Measurements from ENCODE around the gene PRKCA.

PRKCA gene

DNA sequence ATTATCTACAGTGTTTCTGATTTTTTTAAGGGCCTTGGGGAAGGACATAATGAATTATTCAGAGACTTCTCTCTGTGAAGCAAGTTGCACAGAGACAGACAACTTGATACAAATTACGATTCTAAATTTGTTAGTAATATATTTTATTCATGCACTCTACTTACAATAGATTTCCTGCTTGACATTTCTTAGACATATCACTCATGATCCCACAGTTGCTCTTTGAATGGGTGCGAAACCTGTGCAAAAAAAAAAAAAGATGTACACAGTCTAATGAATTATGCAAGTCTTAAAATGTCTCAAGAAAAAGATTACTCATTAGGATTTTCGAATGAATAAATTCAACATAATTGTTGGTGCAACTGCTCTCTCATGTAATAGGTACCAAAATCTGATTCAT, 254.8 kb downstream of the PRKCA start:
- H3K9ac ChIP-seq (ENCODE audit: low read length) = no peak overlapping the region
- H4K20me1 ChIP-seq (ENCODE audit: insufficient read depth, low read length) = no peaks in the 10 kb centered on the region
- H3K27me3 ChIP-seq (ENCODE audit: low read depth, low read length) = no peaks in the 10 kb centered on the region; the same call in 1 of the 2 replicates
- no peak overlapping the region for H3K4me2 ChIP-seq (ENCODE audit: low read length)
- H3K36me3 ChIP-seq (replicated peaks; ENCODE audit: low read depth, low read length) = no peaks in the 10 kb centered on the region
- no peak for TF ChIP-seq EZH2phosphoT487 (IDR thresholded peaks at IDR 0.05; ENCODE audit: low read depth)
- TF ChIP-seq, protein P1, sequence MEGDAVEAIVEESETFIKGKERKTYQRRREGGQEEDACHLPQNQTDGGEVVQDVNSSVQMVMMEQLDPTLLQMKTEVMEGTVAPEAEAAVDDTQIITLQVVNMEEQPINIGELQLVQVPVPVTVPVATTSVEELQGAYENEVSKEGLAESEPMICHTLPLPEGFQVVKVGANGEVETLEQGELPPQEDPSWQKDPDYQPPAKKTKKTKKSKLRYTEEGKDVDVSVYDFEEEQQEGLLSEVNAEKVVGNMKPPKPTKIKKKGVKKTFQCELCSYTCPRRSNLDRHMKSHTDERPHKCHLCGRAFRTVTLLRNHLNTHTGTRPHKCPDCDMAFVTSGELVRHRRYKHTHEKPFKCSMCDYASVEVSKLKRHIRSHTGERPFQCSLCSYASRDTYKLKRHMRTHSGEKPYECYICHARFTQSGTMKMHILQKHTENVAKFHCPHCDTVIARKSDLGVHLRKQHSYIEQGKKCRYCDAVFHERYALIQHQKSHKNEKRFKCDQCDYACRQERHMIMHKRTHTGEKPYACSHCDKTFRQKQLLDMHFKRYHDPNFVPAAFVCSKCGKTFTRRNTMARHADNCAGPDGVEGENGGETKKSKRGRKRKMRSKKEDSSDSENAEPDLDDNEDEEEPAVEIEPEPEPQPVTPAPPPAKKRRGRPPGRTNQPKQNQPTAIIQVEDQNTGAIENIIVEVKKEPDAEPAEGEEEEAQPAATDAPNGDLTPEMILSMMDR (IDR thresholded peaks at IDR 0.05; ENCODE audit: low read depth, low read length) = no peak
- H3K79me2 ChIP-seq (ENCODE audit: low read length) = no peaks in the 10 kb centered on the region
- no peak overlapping the region for H3K4me3 ChIP-seq (ENCODE audit: low read length)
- no peak overlapping the region for H2AFZ ChIP-seq (ENCODE audit: low read depth, low read length)
- H3K9me3 ChIP-seq (ENCODE audit: insufficient read depth, low read length) = no peaks in the 10 kb centered on the region
- H3K27ac ChIP-seq (ENCODE audit: low read length) = no peak overlapping the region
- H3K4me1 ChIP-seq (ENCODE audit: low read length) = no peaks in the 10 kb centered on the region

GRCh38 chr17:66557886-66558285, 255.5 kb downstream of the PRKCA start:
- no peaks in the 10 kb centered on the region for H4K20me1 ChIP-seq (ENCODE audit: insufficient read depth, low read length)
- H3K27ac ChIP-seq (ENCODE audit: low read length) = no peak overlapping the region
- no peaks in the 10 kb centered on the region for H3K4me1 ChIP-seq (ENCODE audit: low read length)
- no peak overlapping the region for H3K4me3 ChIP-seq (ENCODE audit: low read length)
- TF ChIP-seq, protein P1 (IDR thresholded peaks at IDR 0.05; ENCODE audit: low read depth, low read length) = no peak
- no peak for TF ChIP-seq EZH2phosphoT487 (IDR thresholded peaks at IDR 0.05; ENCODE audit: low read depth)
- H2AFZ ChIP-seq (ENCODE audit: low read depth, low read length) = no peak overlapping the region
- no peaks in the 10 kb centered on the region; the same call in 1 of the 2 replicates for H3K27me3 ChIP-seq (ENCODE audit: low read depth, low read length)
- no peak overlapping the region for H3K9ac ChIP-seq (ENCODE audit: low read length)
- H3K4me2 ChIP-seq (ENCODE audit: low read length) = no peak overlapping the region
- H3K9me3 ChIP-seq (ENCODE audit: insufficient read depth, low read length) = no peaks in the 10 kb centered on the region
- no peaks in the 10 kb centered on the region for H3K79me2 ChIP-seq (ENCODE audit: low read length)
- H3K36me3 ChIP-seq (replicated peaks; ENCODE audit: low read depth, low read length) = no peaks in the 10 kb centered on the region

DNA sequence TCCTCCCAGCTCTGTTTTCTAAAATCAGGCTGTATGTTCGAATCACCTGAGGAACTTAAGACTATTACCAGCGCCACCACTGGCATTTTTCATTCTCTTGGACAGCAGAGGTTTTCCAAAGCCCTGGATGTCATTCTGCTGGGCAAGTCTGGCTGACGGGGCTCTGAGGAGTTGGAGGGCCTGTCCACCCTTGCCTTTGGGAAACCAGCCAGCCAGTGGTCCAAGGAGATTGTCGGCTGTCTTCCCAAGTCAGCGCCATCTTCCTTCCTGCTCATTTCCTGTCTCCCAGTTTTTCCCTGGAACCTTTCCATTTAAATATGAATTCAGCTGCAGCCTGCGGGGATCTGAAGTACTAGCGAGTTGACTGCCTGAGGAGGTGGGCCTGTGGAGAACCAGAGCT, 258.3 kb downstream of the PRKCA start:
- H3K9me3 ChIP-seq (ENCODE audit: insufficient read depth, low read length) = no peaks in the 10 kb centered on the region
- no peak overlapping the region for H2AFZ ChIP-seq (ENCODE audit: low read depth, low read length)
- no peaks in the 10 kb centered on the region for H3K79me2 ChIP-seq (ENCODE audit: low read length)
- no peaks in the 10 kb centered on the region for H3K4me1 ChIP-seq (ENCODE audit: low read length)
- H3K36me3 ChIP-seq (replicated peaks; ENCODE audit: low read depth, low read length) = no peaks in the 10 kb centered on the region
- TF ChIP-seq, protein P1 (IDR thresholded peaks at IDR 0.05; ENCODE audit: low read depth, low read length) = no peak
- H3K4me3 ChIP-seq (ENCODE audit: low read length) = no peak overlapping the region
- no peaks in the 10 kb centered on the region for H4K20me1 ChIP-seq (ENCODE audit: insufficient read depth, low read length)
- H3K9ac ChIP-seq (ENCODE audit: low read length) = no peak overlapping the region
- no peak overlapping the region for H3K4me2 ChIP-seq (ENCODE audit: low read length)
- H3K27me3 ChIP-seq (ENCODE audit: low read depth, low read length) = peaks cover 6% of the 10 kb centered on the region; the same call in 1 of the 2 replicates
- H3K27ac ChIP-seq (ENCODE audit: low read length) = no peak overlapping the region

GRCh38 chr17:66562119-66562518, 259.7 kb downstream of the PRKCA start:
- Histone ChIP-seq H3K36me3 (replicated peaks; ENCODE audit: low read depth, low read length) (no peaks in the 10 kb centered on the region), H3K9me3 (ENCODE audit: insufficient read depth, low read length) (no peaks in the 10 kb centered on the region), H2AFZ (ENCODE audit: low read depth, low read length) (no peak overlapping the region), H4K20me1 (ENCODE audit: insufficient read depth, low read length) (no peaks in the 10 kb centered on the region), H3K9ac (ENCODE audit: low read length) (no peak overlapping the region), H3K27me3 (ENCODE audit: low read depth, low read length) (peaks cover 6% of the 10 kb centered on the region; the same call in 1 of the 2 replicates), H3K4me1 (ENCODE audit: low read length) (no peaks in the 10 kb centered on the region), H3K4me2 (ENCODE audit: low read length) (no peak overlapping the region), H3K27ac (ENCODE audit: low read length) (no peak overlapping the region), H3K4me3 (ENCODE audit: low read length) (no peak overlapping the region), H3K79me2 (ENCODE audit: low read length) (no peaks in the 10 kb centered on the region)
- TF ChIP-seq, protein P1 (IDR thresholded peaks at IDR 0.05; ENCODE audit: low read depth, low read length) = no peak
- no peak for TF ChIP-seq EZH2phosphoT487 (IDR thresholded peaks at IDR 0.05; ENCODE audit: low read depth)
